Measurements from ENCODE around the gene ERCC1.

Gene ERCC1

GRCh38 chr19:45404557-45405434, 18.9 kb downstream of the ERCC1 start, which contains the start of gene PPP1R13L:
PPP1R13L (minus strand) TSS chr19:45405069; CDS start chr19:45398318, 6,751 bp downstream.
- peak within 1 kb of the TSS; percentile 100 for H3K4me3 ChIP-seq (ENCODE audit: low read length)
- peak; percentile 98 for DNase-seq (ENCODE audit: low read depth)
- no peak for TF ChIP-seq CTCF (IDR thresholded peaks at IDR 0.05; ENCODE audit: insufficient read depth, low read depth, low read length, missing control alignments)

- peak; percentile 70 for TF ChIP-seq CTCF (IDR thresholded peaks at IDR 0.05; ENCODE audit: insufficient read depth, low read depth, low read length, missing control alignments)
- peak; percentile 79 for DNase-seq (ENCODE audit: low read depth)
- peak overlapping the region; percentile 100 for H3K4me3 ChIP-seq (ENCODE audit: low read length)
Observed at GRCh38 chr19:45403781-45404556, 19.7 kb downstream of the ERCC1 start.

GRCh38 chr19:45403272-45403671, 20.4 kb downstream of the ERCC1 start:
- peak overlapping the region; percentile 100 for H3K4me3 ChIP-seq (ENCODE audit: low read length)
- no peak for TF ChIP-seq CTCF (IDR thresholded peaks at IDR 0.05; ENCODE audit: insufficient read depth, low read depth, low read length, missing control alignments)
- DNase-seq (ENCODE audit: low read depth) = no peak

GRCh38 chr19:45402298-45403061, 21.2 kb downstream of the ERCC1 start:
- peak; percentile 57 for TF ChIP-seq CTCF (IDR thresholded peaks at IDR 0.05; ENCODE audit: insufficient read depth, low read depth, low read length, missing control alignments)
- peak; percentile 90 for DNase-seq (ENCODE audit: low read depth)
- peak overlapping the region; percentile 100 for H3K4me3 ChIP-seq (ENCODE audit: low read length)

- peak overlapping the region; percentile 100 for H3K4me3 ChIP-seq (ENCODE audit: low read length)
- TF ChIP-seq CTCF (IDR thresholded peaks at IDR 0.05; ENCODE audit: insufficient read depth, low read depth, low read length, missing control alignments) = no peak
- DNase-seq (ENCODE audit: low read depth) = no peak
Observed at GRCh38 chr19:45401815-45402214, 21.9 kb downstream of the ERCC1 start.

- H3K4me3 ChIP-seq (ENCODE audit: low read length) = peak overlapping the region; percentile 7
- no peak for TF ChIP-seq CTCF (IDR thresholded peaks at IDR 0.05; ENCODE audit: insufficient read depth, low read depth, low read length, missing control alignments)
- DNase-seq (ENCODE audit: low read depth) = peak; percentile 99
Observed at GRCh38 chr19:45400192-45400591, 23.5 kb downstream of the ERCC1 start.

Data from epithelial cell of esophagus (primary cell).